Measurements from ENCODE around the gene RTL1.

RTL1 gene

GRCh38 chr14:100874411-100875091 lies 29.0 kb downstream of the RTL1 start:
- Histone ChIP-seq H3K4me3 (replicated peaks; ENCODE audit: insufficient read depth, low read length) (no peak overlapping the region), H3K27me3 (ENCODE audit: insufficient read depth, poor library complexity, severe bottlenecking) (no peaks in the 10 kb centered on the region), H3K27ac (replicated peaks) (no peak overlapping the region)
- TF ChIP-seq POLR2AphosphoS5 (IDR thresholded peaks at IDR 0.05; ENCODE audit: low read depth): no peak
- TF ChIP-seq REST (IDR thresholded peaks at IDR 0.05; ENCODE audit: insufficient replicate concordance, low read depth): no peak
- no peak for TF ChIP-seq CTCF (IDR thresholded peaks at IDR 0.05; ENCODE audit: insufficient read depth, low read length)
- no peak for TF ChIP-seq SPI1 (IDR thresholded peaks at IDR 0.05; ENCODE audit: borderline replicate concordance, low read depth)
- no peak for TF ChIP-seq GABPA (IDR thresholded peaks at IDR 0.05; ENCODE audit: low read depth)
- no peak for DNase-seq (ENCODE audit: low read depth in 1 of 2, low spot score in 1 of 2)

- TF ChIP-seq POLR2AphosphoS5 (IDR thresholded peaks at IDR 0.05; ENCODE audit: low read depth) (no peak), REST (IDR thresholded peaks at IDR 0.05; ENCODE audit: insufficient replicate concordance, low read depth) (no peak), SPI1 (IDR thresholded peaks at IDR 0.05; ENCODE audit: borderline replicate concordance, low read depth) (no peak), GABPA (IDR thresholded peaks at IDR 0.05; ENCODE audit: low read depth) (no peak), CTCF (IDR thresholded peaks at IDR 0.05; ENCODE audit: insufficient read depth, low read length) (no peak)
These were observed 29.5 kb downstream of the RTL1 start for GRCh38 chr14:100874051-100874410.

GRCh38 chr14:100873096-100873482 lies 30.4 kb downstream of the RTL1 start:
- Histone ChIP-seq H3K4me3 (replicated peaks; ENCODE audit: insufficient read depth, low read length) (no peak overlapping the region), H3K27me3 (ENCODE audit: insufficient read depth, poor library complexity, severe bottlenecking) (no peaks in the 10 kb centered on the region)

More at GRCh38 chr14:100874051-100874410, 29.5 kb downstream of the RTL1 start:
- Histone ChIP-seq H3K4me3 (replicated peaks; ENCODE audit: insufficient read depth, low read length) (no peak overlapping the region), H3K27me3 (ENCODE audit: insufficient read depth, poor library complexity, severe bottlenecking) (no peaks in the 10 kb centered on the region), H3K27ac (replicated peaks) (no peak overlapping the region)
- no peak for DNase-seq (ENCODE audit: low read depth in 1 of 2, low spot score in 1 of 2)

More at GRCh38 chr14:100873096-100873482, 30.4 kb downstream of the RTL1 start:
- no peak for TF ChIP-seq GABPA (IDR thresholded peaks at IDR 0.05; ENCODE audit: low read depth)
- TF ChIP-seq REST (IDR thresholded peaks at IDR 0.05; ENCODE audit: insufficient replicate concordance, low read depth): no peak
- no peak for TF ChIP-seq CTCF (IDR thresholded peaks at IDR 0.05; ENCODE audit: insufficient read depth, low read length)
- no peak for TF ChIP-seq SPI1 (IDR thresholded peaks at IDR 0.05; ENCODE audit: borderline replicate concordance, low read depth)
- TF ChIP-seq POLR2AphosphoS5 (IDR thresholded peaks at IDR 0.05; ENCODE audit: low read depth): no peak
- no peak for DNase-seq (ENCODE audit: low read depth in 1 of 2, low spot score in 1 of 2)
- no peak overlapping the region for H3K27ac ChIP-seq (replicated peaks)

All from HL-60 (cell line).